Measurements from ENCODE around the gene PPP5C. TPM values are rescaled to one million over a fixed set of nuclear protein-coding genes. Genes with fewer than 3 reads are reported as not detected.
A peak's percentile ranks its signal among the peaks of the same experiment; 100 is the strongest.

The PPP5C gene
- total RNA-seq, 2 experiments from 2014 or later: 108 to 111 TPM

- intact Hi-C loops (cut with micrococcal nuclease): no loop called here
- no peak for ATAC-seq
- H3K27ac Mint-ChIP-seq: peak overlapping the region; percentile 98
Observed at GRCh38 chr19:46349311-46349993, 2.6 kb downstream of the PPP5C start.

GRCh38 chr19:46350029-46350757 is 3.3 kb downstream of the PPP5C start:
- peaks cover 49% of the 10 kb centered on the region for H3K4me1 Mint-ChIP-seq (ENCODE audit: low read depth)
- CTCF ChIA-PET: no interaction called here
- H3K4me3 Mint-ChIP-seq: peak overlapping the region; percentile 89
- no peaks in the 10 kb centered on the region for H3K9me3 Mint-ChIP-seq
- POLR2A ChIA-PET: interaction anchor here (0.7 to 1.4 kb wide), 3 partner anchors 36 to 438 kb away, joined by 3 to 7 read pairs (median 3); partner anchors contain the start of genes CALM3 and SLC1A5
- intact Hi-C loops (cut with micrococcal nuclease): no loop called here
- no peaks in the 10 kb centered on the region for H3K27me3 Mint-ChIP-seq
- DNase-seq: peak; percentile 52
- peak overlapping the region; percentile 98 for H3K27ac Mint-ChIP-seq
- peaks cover 50% of the 10 kb centered on the region for H3K36me3 Mint-ChIP-seq (ENCODE audit: low read depth)
- no peak for ATAC-seq
- TF ChIP-seq CTCF (IDR thresholded peaks at IDR 0.05): no peak

More at GRCh38 chr19:46349311-46349993, 2.6 kb downstream of the PPP5C start:
- H3K9me3 Mint-ChIP-seq: no peaks in the 10 kb centered on the region
- TF ChIP-seq CTCF (IDR thresholded peaks at IDR 0.05): no peak
- CTCF ChIA-PET: no interaction called here
- H3K36me3 Mint-ChIP-seq (ENCODE audit: low read depth): peaks cover 43% of the 10 kb centered on the region
- no peaks in the 10 kb centered on the region for H3K27me3 Mint-ChIP-seq
- H3K4me3 Mint-ChIP-seq: peak overlapping the region; percentile 89
- no peak for DNase-seq
- peaks cover 44% of the 10 kb centered on the region for H3K4me1 Mint-ChIP-seq (ENCODE audit: low read depth)
- POLR2A ChIA-PET: interaction anchor here (0.6 kb wide), 1 partner anchor 503 kb away, joined by 3 read pairs; no protein-coding TSS in a partner anchor

- ChIA-PET POLR2A (interaction anchor here (0.7 to 1.4 kb wide), 3 partner anchors 36 to 438 kb away, joined by 3 to 7 read pairs (median 3); partner anchors contain the start of genes CALM3 and SLC1A5), CTCF (no interaction called here)
- ATAC-seq: peak; percentile 13
- intact Hi-C loops (cut with micrococcal nuclease): no loop called here
- Mint-ChIP-seq H3K4me3 (peak overlapping the region; percentile 89), H3K36me3 (ENCODE audit: low read depth) (peaks cover 55% of the 10 kb centered on the region), H3K27ac (peak overlapping the region; percentile 98), H3K4me1 (ENCODE audit: low read depth) (peaks cover 55% of the 10 kb centered on the region), H3K9me3 (no peaks in the 10 kb centered on the region), H3K27me3 (no peaks in the 10 kb centered on the region)
- DNase-seq: peak; percentile 68
- TF ChIP-seq CTCF (IDR thresholded peaks at IDR 0.05): no peak
Observed at GRCh38 chr19:46350758-46351159, 3.9 kb downstream of the PPP5C start.

GRCh38 chr19:46351241-46352041 is 4.6 kb downstream of the PPP5C start:
- Mint-ChIP-seq H3K27me3 (no peaks in the 10 kb centered on the region), H3K36me3 (ENCODE audit: low read depth) (peaks cover 59% of the 10 kb centered on the region), H3K4me3 (peak overlapping the region; percentile 89), H3K27ac (peak overlapping the region; percentile 98), H3K9me3 (no peaks in the 10 kb centered on the region), H3K4me1 (ENCODE audit: low read depth) (peaks cover 58% of the 10 kb centered on the region)
- POLR2A ChIA-PET: interaction anchor here (0.7 to 1.4 kb wide), 3 partner anchors 35 to 437 kb away, joined by 3 to 7 read pairs (median 3); partner anchors contain the start of genes CALM3 and SLC1A5
- CTCF ChIA-PET: no interaction called here
- no peak for TF ChIP-seq CTCF (IDR thresholded peaks at IDR 0.05)
- ATAC-seq (peak; percentile 25), DNase-seq (peak; percentile 57)
- intact Hi-C loops (cut with micrococcal nuclease): no loop called here
